Stimulated activated CD4-positive, alpha-beta T cell treated with anti-CD3 and anti-CD28 coated beads, TNF-alpha, amount 100 ng/mL, for 1 hour (primary cell): ENCODE measurements around the gene FAM20C.

Experiments used
- DNase-seq, 3 donors: peaks; one replicate each; pipeline ENCODE4 v3.0.0-alpha.2; 2020; ENCODE audit warnings: low read depth in 3 of 3, low spot score in 1 of 3

Gene FAM20C

GRCh38 chr7:300546-301290 is 108.3 kb downstream of the FAM20C start:
- DNase-seq: no peak

GRCh38 chr7:301291-302053 is 109.1 kb downstream of the FAM20C start:
- no peak for DNase-seq

DNA sequence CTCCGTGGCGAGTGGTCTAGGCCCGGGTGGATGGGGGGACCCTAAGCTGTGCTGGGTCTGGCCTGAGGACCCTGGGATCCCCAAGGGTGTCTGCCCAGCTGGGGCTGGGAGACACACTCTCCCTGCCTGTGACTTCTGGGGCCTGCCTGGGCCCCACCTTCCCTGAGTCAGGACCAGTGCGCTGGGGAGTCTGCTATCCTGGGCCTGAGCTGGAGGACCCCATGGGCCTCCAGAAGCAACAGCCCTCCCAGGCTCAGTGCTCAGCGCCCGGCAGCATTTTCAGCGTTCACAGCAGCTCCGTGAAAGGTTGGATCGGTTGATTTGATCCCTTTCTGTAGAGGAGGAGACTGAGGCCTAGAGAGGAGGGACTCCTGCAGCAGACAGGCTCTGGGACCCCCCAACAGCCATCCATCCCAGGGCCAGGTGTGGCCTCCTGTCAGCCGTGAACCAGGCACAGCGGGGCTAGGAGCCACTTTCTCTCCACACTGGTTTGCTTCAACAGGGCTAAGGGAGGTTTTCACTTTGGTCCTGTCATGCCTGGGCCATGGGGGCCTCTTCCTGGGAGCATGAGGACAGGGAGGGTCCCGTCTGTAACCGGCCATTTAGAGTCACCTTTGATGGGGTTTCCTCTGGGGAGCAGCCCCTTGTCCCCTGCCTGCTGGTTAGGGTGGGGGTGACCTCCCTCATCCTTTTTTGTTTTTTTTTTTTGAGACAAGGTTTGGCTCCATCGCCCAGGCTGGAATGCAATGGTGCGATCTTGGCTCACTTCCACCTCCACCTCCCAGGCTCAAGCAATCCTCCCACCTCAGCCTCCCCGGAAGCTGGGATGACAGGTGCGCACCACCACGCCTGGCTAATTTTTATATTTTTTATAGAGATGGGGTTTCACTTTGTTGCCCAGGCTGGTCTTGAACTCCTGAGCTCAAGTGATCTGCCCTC is 110.0 kb downstream of the FAM20C start:
- no peak for DNase-seq

- no peak for DNase-seq
Measured at GRCh38 chr7:303425-303824, 111.1 kb downstream of the FAM20C start.

DNA sequence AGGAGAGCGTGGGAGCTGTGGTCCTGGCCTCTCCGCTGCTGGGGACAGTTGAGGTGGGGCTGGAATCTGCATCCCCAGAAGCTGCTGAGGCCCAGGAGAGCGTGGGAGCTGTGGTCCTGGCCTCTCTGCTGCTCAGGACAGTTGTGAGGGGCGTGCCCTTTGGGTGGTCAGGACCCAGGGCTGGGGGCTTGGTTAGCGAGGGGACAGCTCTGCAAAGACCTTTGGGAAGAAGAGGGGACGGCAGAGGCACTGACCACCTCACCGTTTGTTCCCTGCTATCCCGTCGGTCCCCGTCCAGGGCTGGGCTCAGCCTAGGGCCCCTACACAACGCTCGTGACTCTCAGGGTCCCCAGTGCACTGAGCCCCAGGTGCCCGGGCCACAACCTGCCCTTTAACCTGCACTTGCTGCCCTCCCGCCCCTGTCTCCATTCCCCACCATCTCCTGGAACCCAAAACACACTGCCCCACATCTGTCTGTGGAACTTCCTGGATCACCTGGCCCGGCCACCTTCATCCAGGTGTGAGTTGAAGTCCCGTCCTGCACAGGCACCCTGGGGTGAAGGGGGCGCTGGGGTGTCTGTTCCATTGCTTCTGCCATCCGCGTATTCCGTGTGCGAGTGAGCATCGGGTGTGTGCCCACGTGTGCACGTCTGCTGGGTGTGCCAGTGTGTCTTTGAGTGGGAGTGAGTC is 111.7 kb downstream of the FAM20C start:
- DNase-seq: no peak

DNA sequence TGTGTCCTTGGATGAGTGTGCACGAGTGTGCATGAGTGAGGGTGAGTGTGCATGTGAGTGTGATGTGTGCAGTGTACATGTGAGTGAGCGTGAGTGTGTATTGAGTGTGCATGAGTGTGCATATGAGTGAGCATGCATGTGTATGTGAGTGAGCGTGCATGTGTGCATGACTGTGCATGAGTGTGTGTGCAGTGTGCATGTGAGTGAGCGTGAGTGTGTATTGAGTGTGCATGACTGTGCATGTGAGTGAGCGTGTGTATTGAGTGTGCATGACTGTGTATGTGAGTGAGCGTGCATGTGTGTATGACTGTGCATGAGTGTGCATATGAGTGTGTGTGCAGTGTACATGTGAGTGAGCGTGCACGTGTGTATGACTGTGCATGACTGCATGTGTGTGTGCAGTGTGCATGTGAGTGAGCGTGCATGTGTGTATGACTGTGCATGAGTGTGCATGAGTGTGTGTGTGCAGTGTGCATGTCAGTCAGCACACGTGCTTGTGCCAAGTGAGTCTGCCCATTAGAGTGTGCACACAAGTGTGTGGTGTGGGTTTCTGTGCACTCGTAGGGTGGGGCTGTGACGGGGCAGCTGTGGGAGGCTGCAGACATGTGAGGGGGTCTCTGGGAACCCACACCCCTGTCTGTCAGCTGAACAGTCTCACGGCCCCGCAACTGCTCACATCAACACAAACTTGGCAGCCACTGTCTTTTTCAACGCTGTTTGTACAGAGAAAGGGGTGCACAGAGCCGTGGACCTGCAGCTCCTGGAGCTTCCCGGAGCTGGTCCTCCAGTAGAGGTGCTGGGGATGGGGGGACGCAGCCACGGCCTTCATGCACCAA is 112.4 kb downstream of the FAM20C start:
- DNase-seq: no peak

GRCh38 chr7:305410-306151 is 113.2 kb downstream of the FAM20C start:
- no peak for DNase-seq

DNA sequence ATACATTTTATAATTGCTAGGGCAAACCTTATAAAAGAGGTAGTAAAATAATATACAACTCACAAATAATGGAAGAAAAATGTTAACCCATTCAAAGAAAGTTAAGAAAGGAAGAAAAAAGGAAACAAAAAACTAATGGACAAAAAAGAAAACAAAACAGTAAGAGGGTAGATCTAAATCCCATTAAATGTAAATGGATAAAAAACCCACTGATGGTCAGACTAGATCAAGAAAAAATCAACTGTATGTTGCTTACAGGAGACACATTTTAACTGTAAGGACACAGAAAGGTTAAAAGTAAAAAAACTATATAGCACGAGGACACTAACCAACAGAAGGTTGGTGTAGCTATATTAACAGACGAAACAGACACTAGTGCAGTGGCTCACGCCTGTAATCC is 115.6 kb downstream of the FAM20C start:
- DNase-seq: no peak

DNA sequence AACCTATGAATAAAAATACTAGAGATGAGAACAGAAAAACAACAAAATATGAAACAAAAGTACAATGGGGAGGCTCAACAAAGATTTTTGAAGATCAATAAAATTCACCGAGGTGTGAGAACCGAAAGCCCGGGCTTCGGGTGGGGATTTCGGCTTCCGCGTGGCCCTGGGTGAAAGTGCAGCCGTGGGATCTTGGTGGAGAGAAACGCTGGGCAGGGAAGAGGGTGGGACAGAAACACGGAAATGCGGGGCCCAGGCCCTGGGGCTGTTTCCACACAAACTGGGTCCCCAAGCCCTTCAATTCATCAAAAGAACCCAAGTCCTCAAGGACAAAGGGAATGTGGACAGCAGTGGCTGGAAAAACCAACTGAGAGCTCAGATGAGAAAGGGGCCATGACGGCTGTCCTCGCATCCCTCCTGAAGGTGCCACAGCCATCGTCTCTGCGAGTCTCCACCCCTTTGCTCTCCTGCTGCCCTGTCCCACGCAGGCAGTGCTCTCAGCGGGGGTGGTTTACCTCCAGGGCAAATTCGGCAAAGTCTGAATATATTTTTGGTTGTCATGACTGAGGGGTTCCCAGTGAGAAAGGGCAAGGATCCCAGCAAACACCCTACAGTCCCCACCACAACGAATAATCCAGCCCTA is 117.3 kb downstream of the FAM20C start:
- DNase-seq: no peak
